CD4-positive, alpha-beta memory T cell (primary cell): ENCODE results near the gene SLCO1B1. TPM values are rescaled to one million over a fixed set of nuclear protein-coding genes. Genes with fewer than 3 reads are reported as not detected.

Experiments
- CTCF ChIA-PET: fragments of 350-600 bp; sonication (Branson Sonifier 250); formaldehyde crosslinking; loops from one replicate; lab custom pipeline; 2021; ENCODE audit warnings: inconsistent platforms; ENCODE audit not compliant: partially characterized antibody; lab: Charles Lee
- POLR2A ChIA-PET: fragments of 350-600 bp; sonication (Branson Sonifier 250); formaldehyde crosslinking; loops from one replicate; lab custom pipeline; 2021; ENCODE audit not compliant: partially characterized antibody; lab: Charles Lee
- DNase-seq, 5 donors: peaks; one replicate each; pipeline versions ENCODE4 v3.0.0 to v3.0.0-alpha.2; 2020 to 2022; ENCODE audit warnings: mixed read lengths in 1 of 5
- H3K27ac ChIP-seq: one replicate; pipeline ENCODE4 v1.7.0; 2013; ENCODE audit warnings: low read depth, low read length
- H3K27me3 ChIP-seq: 2 replicates; pipeline ENCODE4 v1.7.0; 2013; ENCODE audit warnings: mild to moderate bottlenecking, low read length, moderate library complexity; ENCODE audit not compliant: insufficient read depth
- H3K36me3 ChIP-seq: 2 replicates; pipeline ENCODE4 v1.7.0; 2013; ENCODE audit warnings: mild to moderate bottlenecking, low read length, moderate library complexity; ENCODE audit not compliant: insufficient read depth
- H3K4me1 ChIP-seq: 2 replicates; pipeline ENCODE4 v1.7.0; 2013; ENCODE audit warnings: mild to moderate bottlenecking, low read length, moderate library complexity; ENCODE audit not compliant: insufficient read depth
- H3K4me3 ChIP-seq, 2 donors: one replicate each; pipeline ENCODE4 v1.7.0; 2013; ENCODE audit warnings: low read length in 2 of 2, mild to moderate bottlenecking in 1 of 2
- H3K9me3 ChIP-seq, 2 donors: one replicate each; pipeline ENCODE4 v1.7.0; 2013; ENCODE audit warnings: low read length in 2 of 2, control low read depth in 1 of 2; ENCODE audit not compliant: control insufficient read depth in 1 of 2
- H3K27ac Mint-ChIP-seq, 7 donors: one replicate each; pipeline ENCODE4 v1.8.0; 2020 to 2021; ENCODE audit warnings: mixed read lengths in 7 of 7, mild to moderate bottlenecking in 6 of 7, inconsistent platforms in 3 of 7, moderate library complexity in 3 of 7
- H3K27me3 Mint-ChIP-seq, 2 donors: one replicate each; pipeline ENCODE4 v1.8.0; 2020 to 2021; ENCODE audit warnings: mixed read lengths in 2 of 2
- H3K36me3 Mint-ChIP-seq, 2 donors: one replicate each; pipeline ENCODE4 v1.8.0; 2020 to 2021; ENCODE audit warnings: mixed read lengths in 2 of 2, inconsistent platforms in 1 of 2, mild to moderate bottlenecking in 1 of 2
- H3K4me1 Mint-ChIP-seq, 4 donors: one replicate each; pipeline ENCODE4 v1.8.0; 2020 to 2021; ENCODE audit warnings: mixed read lengths in 4 of 4, mild to moderate bottlenecking in 1 of 4
- H3K4me3 Mint-ChIP-seq, 8 donors: one replicate each; pipeline ENCODE4 v1.8.0; 2020 to 2021; ENCODE audit warnings: mixed read lengths in 8 of 8, mild to moderate bottlenecking in 7 of 8, moderate library complexity in 6 of 8, inconsistent platforms in 3 of 8
- H3K9me3 Mint-ChIP-seq, 8 donors: one replicate each; pipeline ENCODE4 v1.8.0; 2020 to 2021; ENCODE audit warnings: mixed read lengths in 8 of 8, mild to moderate bottlenecking in 5 of 8, inconsistent platforms in 3 of 8, moderate library complexity in 1 of 8
- intact Hi-C: fragments of 100-400 bp; cut with micrococcal nuclease; formaldehyde crosslinking; loops from one replicate; pipeline ENCODE4 v1.15.1; 2023
- polyA plus RNA-seq, 2 donors: library from polyadenylated mRNA; unstranded; fragments of 300-500 nt; fragmentation: Illumina TruSeq; gene quantifications; one replicate each; pipeline ENCODE4 v1.2.3, GENCODE V29; 2021
- total RNA-seq, 2 experiments: library from RNA; stranded (reverse); gene quantifications; one replicate each; pipeline ENCODE4 v1.2.3, GENCODE V29; 2021

Gene SLCO1B1
- total and polyA plus RNA-seq, 4 experiments from 2014 or later = not detected

DNA sequence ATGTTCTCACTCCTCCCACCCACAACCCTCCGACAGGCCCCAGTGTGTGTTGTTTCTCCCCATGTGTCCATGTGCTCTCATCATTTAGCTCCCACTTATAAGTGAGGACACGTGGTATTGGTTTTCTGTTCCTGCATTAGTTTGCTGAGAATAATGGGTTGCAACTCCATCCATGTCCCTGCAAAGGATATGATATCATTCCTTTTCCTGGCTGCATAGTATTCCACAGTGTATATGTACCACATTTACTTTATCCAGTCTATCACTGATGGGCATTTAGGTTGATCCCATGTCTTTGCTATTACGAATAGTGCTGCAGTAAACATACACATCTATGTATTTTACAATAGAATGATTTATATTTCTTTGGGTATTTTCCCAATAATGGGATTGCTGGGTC is 126.2 kb downstream of the SLCO1B1 start:
- intact Hi-C loops = no loop called here
- H3K36me3 Mint-ChIP-seq = no peaks in the 10 kb centered on the region
- H3K9me3 Mint-ChIP-seq = peaks cover 0 to 22% (median 15%) of the 10 kb centered on the region in 8 donors
- no peaks in the 10 kb centered on the region for H3K4me1 Mint-ChIP-seq
- no peaks in the 10 kb centered on the region for H3K27me3 Mint-ChIP-seq
- H3K27ac Mint-ChIP-seq = no peak overlapping the region
- DNase-seq = no peak
- CTCF ChIA-PET = no interaction called here
- POLR2A ChIA-PET = no interaction called here
- H3K27ac ChIP-seq = no peak overlapping the region
- H3K36me3 ChIP-seq = no peaks in the 10 kb centered on the region
- H3K4me3 Mint-ChIP-seq = no peak overlapping the region
- no peaks in the 10 kb centered on the region for H3K9me3 ChIP-seq
- no peaks in the 10 kb centered on the region for H3K27me3 ChIP-seq
- H3K4me3 ChIP-seq = no peak overlapping the region
- no peaks in the 10 kb centered on the region for H3K4me1 ChIP-seq

DNA sequence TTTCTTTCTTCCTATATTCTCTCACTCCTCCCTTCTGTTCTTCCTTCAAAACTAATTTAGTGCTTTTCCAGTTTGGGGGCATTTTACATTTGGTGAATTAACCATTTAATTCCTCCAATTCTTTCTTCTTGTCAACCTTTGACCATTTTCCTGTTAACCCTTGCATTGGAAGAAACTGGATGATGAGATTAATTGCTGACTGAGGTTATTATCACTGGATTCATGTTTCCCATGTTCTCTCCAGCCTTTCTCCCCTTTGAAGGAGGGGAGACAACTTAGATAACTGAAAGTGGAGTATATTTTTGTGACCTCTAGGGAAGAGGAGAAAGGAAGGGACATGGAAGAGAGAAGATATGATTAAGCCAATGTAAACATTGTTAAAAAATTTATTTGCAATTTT is 133.2 kb downstream of the SLCO1B1 start:
- CTCF ChIA-PET = no interaction called here
- Histone ChIP-seq H3K4me1 (no peaks in the 10 kb centered on the region), H3K36me3 (no peaks in the 10 kb centered on the region), H3K27me3 (no peaks in the 10 kb centered on the region), H3K4me3 (no peak overlapping the region), H3K27ac (no peak overlapping the region), H3K9me3 (no peaks in the 10 kb centered on the region)
- Mint-ChIP-seq H3K4me1 (no peaks in the 10 kb centered on the region), H3K36me3 (no peaks in the 10 kb centered on the region), H3K9me3 (peaks cover 0 to 25% (median 15%) of the 10 kb centered on the region in 8 donors), H3K4me3 (no peak overlapping the region), H3K27ac (no peak overlapping the region), H3K27me3 (peaks cover 4% of the 10 kb centered on the region in 2 donors)
- DNase-seq = no peak
- POLR2A ChIA-PET = no interaction called here
- intact Hi-C loops = no loop called here

DNA sequence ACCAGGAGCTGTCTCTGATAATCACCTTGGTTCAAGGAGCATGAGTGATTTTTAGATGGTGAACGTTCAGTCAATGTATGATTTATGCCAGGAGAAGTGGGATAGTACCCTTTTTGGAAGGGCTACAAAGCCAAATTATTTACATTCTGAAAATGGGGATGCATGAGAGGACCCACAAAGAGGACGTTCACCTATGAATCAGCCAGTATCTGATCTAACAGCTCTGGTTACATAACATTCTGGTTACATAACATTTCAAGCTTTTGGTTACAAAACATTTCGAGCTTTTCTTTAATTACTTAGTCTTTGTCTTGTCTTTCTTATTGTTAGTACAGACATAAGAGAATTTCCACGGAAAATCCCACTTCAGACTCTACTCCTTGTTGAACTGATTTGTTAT is 134.9 kb downstream of the SLCO1B1 start:
- Mint-ChIP-seq H3K9me3 (peaks cover 0 to 13% (median 8%) of the 10 kb centered on the region in 8 donors), H3K27me3 (peaks cover 4 to 5% of the 10 kb centered on the region in 2 donors), H3K4me1 (no peaks in the 10 kb centered on the region), H3K27ac (no peak overlapping the region), H3K36me3 (no peaks in the 10 kb centered on the region), H3K4me3 (no peak overlapping the region)
- H3K27ac ChIP-seq = no peak overlapping the region
- H3K36me3 ChIP-seq = no peaks in the 10 kb centered on the region
- no peak overlapping the region for H3K4me3 ChIP-seq
- DNase-seq = no peak
- no peaks in the 10 kb centered on the region for H3K4me1 ChIP-seq
- POLR2A ChIA-PET = no interaction called here
- intact Hi-C loops = no loop called here
- CTCF ChIA-PET = no interaction called here
- no peaks in the 10 kb centered on the region for H3K27me3 ChIP-seq
- no peaks in the 10 kb centered on the region for H3K9me3 ChIP-seq

DNA sequence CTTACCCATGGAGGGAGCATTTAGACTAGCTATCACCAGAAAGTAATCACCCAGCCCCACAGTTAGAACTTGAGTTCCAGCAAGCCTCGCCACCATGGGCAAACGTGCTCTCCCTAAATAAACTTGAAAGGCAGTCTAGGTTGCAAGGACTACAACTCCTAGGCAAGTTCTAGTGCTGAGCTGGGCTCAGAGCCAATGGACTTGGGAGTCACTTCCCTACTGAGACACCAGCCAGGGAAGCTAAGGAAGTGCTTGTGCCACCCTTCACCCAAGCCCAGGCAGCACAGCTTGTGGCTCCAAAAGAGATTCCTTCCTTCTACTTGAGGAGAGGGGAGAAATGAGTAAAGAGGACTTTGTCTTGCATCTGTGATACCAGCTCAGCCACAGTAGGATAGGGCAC is 145.8 kb downstream of the SLCO1B1 start:
- Mint-ChIP-seq H3K4me3 (no peak overlapping the region), H3K36me3 (no peaks in the 10 kb centered on the region), H3K4me1 (no peaks in the 10 kb centered on the region), H3K27me3 (peaks cover 14 to 15% of the 10 kb centered on the region in 2 donors), H3K27ac (no peak overlapping the region), H3K9me3 (no peaks in the 10 kb centered on the region)
- H3K36me3 ChIP-seq = no peaks in the 10 kb centered on the region
- CTCF ChIA-PET = interaction anchor here (1.1 kb wide), 1 partner anchor 20 kb away, joined by 3 read pairs; no protein-coding TSS in a partner anchor
- H3K27ac ChIP-seq = no peak overlapping the region
- no peak overlapping the region for H3K4me3 ChIP-seq
- POLR2A ChIA-PET = no interaction called here
- no peaks in the 10 kb centered on the region for H3K4me1 ChIP-seq
- no peak for DNase-seq
- intact Hi-C loops = no loop called here
- no peaks in the 10 kb centered on the region for H3K9me3 ChIP-seq
- H3K27me3 ChIP-seq = no peaks in the 10 kb centered on the region

Other genes starting within 250 kb of the SLCO1B1 start
- not detected for gene SLCO1A2, start 203.7 kb downstream of the SLCO1B1 start, total RNA-seq
- not detected for gene SLCO1A2, start 203.7 kb downstream of the SLCO1B1 start, polyA plus RNA-seq
- not detected for gene IAPP, start 241.7 kb downstream of the SLCO1B1 start, total RNA-seq
- gene IAPP, start 241.7 kb downstream of the SLCO1B1 start, polyA plus RNA-seq = not detected